ENCODE measurements around the gene CFLAR.

DNA sequence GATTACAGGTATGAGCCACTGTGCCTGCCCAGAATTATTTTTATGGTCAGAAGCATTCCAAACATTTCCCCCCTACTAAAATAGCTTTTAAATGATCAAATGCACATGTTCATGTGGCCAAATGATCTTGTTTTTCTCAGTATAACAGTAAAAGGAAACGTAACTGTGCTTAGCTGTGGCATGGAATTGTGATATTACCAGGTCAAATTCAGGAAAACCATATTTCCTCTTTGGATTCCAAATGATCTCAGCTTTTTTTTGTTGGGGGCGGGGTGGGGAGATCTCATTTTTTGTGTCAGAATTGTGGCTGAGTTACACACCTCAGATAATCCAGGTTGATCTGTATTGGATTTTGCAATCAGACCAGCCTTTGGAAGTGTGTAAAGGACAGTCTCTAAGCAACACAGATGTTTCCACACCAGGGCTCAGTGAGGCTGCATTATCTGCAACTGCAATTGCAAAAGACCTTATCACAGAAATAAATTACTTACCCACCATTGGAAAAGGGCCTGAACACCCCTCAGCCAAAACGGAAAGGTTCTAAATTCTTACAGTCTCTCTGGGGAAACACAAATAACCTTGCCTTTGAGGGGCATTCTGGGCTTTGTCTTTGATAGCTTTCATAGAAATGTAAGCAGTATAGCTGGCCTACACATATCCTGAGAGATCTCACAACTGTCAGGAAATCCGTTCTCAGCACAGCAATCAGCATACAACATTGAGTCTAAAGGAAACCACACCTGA is 75.3 kb downstream of the CFLAR start:
- no peak for TF ChIP-seq EZH2 (IDR thresholded peaks at IDR 0.05; ENCODE audit: borderline replicate concordance, insufficient read depth, low read length, poor library complexity, severe bottlenecking)
- TF ChIP-seq, protein P1, sequence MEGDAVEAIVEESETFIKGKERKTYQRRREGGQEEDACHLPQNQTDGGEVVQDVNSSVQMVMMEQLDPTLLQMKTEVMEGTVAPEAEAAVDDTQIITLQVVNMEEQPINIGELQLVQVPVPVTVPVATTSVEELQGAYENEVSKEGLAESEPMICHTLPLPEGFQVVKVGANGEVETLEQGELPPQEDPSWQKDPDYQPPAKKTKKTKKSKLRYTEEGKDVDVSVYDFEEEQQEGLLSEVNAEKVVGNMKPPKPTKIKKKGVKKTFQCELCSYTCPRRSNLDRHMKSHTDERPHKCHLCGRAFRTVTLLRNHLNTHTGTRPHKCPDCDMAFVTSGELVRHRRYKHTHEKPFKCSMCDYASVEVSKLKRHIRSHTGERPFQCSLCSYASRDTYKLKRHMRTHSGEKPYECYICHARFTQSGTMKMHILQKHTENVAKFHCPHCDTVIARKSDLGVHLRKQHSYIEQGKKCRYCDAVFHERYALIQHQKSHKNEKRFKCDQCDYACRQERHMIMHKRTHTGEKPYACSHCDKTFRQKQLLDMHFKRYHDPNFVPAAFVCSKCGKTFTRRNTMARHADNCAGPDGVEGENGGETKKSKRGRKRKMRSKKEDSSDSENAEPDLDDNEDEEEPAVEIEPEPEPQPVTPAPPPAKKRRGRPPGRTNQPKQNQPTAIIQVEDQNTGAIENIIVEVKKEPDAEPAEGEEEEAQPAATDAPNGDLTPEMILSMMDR (IDR thresholded peaks at IDR 0.05; ENCODE audit: poor library complexity, severe bottlenecking), result no peak
- no peak for TF ChIP-seq EP300 (conservative IDR thresholded peaks at IDR 0.05; ENCODE audit: poor library complexity, severe bottlenecking)
- TF ChIP-seq POLR2AphosphoS5 (IDR thresholded peaks at IDR 0.05), result no peak

Data from neural cell (in vitro differentiated cells).